SK-N-SH (cell line): ENCODE results near the gene EPHB2. TPM values are rescaled to one million over a fixed set of nuclear protein-coding genes. Genes with fewer than 3 reads are reported as not detected.

Experiments
- CTCF ChIA-PET: fragments of 300-600, 350-600 bp; formaldehyde crosslinking; extraction: SDS; loops from one replicate; lab custom pipeline; 2021; lab: Yijun Ruan, JAX
- POLR2A ChIA-PET: fragments of 350-600 bp; sonication (Branson Sonifier 250); formaldehyde crosslinking; extraction: SDS; loops from one replicate; lab custom pipeline; 2020; ENCODE audit warnings: antibody characterized with exemption, inconsistent platforms; lab: Yijun Ruan, JAX
- DNase-seq: peaks from one replicate; pipeline ENCODE4 v3.0.0; 2012
- H2AFZ ChIP-seq: fragments of 200-600 bp; sonication (generic); 2 replicates; pipeline ENCODE4 v1.8.1; 2016; ENCODE audit warnings: antibody characterized with exemption, mild to moderate bottlenecking, low read depth
- H3F3A ChIP-seq: fragments of 200-600 bp; sonication (generic); replicated peaks from 2 replicates; pipeline ENCODE3; 2016; ENCODE audit warnings: antibody characterized with exemption, mild to moderate bottlenecking; ENCODE audit not compliant: insufficient read depth
- H3K27ac ChIP-seq, 2 experiments: fragments of 200-500 bp in 1 of 2; fragments of 200-600 bp in 1 of 2; sonication (Bioruptor generic) in 1 of 2; sonication (generic), shearing (Covaris generic) in 1 of 2; 2 replicates each; pipeline versions ENCODE4 v1.5.1 to v1.6.1; 2014 to 2016; ENCODE audit warnings: low read depth in 2 of 2, inconsistent platforms in 1 of 2, low read length in 1 of 2, mild to moderate bottlenecking in 1 of 2, mixed read lengths in 1 of 2
- H3K27me3 ChIP-seq: fragments of 200-600 bp; sonication (generic), shearing (Covaris generic); 2 replicates; pipeline ENCODE4 v1.6.1; 2016; ENCODE audit warnings: mixed run types; ENCODE audit not compliant: insufficient read depth
- H3K36me3 ChIP-seq, 2 experiments: fragments of 200-500 bp in 1 of 2; fragments of 200-600 bp in 1 of 2; sonication (Bioruptor generic) in 1 of 2; sonication (generic) in 1 of 2; replicated peaks in 1 of 2; 2 replicates each; pipeline versions ENCODE3 to v1.5.1; 2014 to 2016; ENCODE audit warnings: low read length in 1 of 2, mild to moderate bottlenecking in 1 of 2; ENCODE audit not compliant: insufficient read depth in 2 of 2, control insufficient read depth in 1 of 2
- H3K4me1 ChIP-seq, 2 experiments: fragments of 200-500 bp in 1 of 2; fragments of 200-600 bp in 1 of 2; sonication (Bioruptor generic) in 1 of 2; sonication (generic), shearing (Covaris generic) in 1 of 2; 2 replicates each; pipeline versions ENCODE4 v1.5.1 to v1.6.1; 2014 to 2016; ENCODE audit warnings: low read depth in 1 of 2, low read length in 1 of 2, mixed run types in 1 of 2; ENCODE audit not compliant: insufficient read depth in 2 of 2, control insufficient read depth in 1 of 2
- H3K4me2 ChIP-seq: fragments of 200-600 bp; sonication (generic), shearing (Covaris generic); 2 replicates; pipeline ENCODE4 v1.6.1; 2017; ENCODE audit warnings: mixed run types
- H3K4me3 ChIP-seq, 2 experiments: fragments of 200-500 bp in 1 of 2; fragments of 200-600 bp in 1 of 2; sonication (Bioruptor generic) in 1 of 2; sonication (generic), shearing (Covaris generic) in 1 of 2; 2 replicates each; pipeline versions ENCODE4 v1.5.1 to v1.8.1; 2014 to 2016; ENCODE audit warnings: low read depth in 2 of 2, inconsistent platforms in 1 of 2, low read length in 1 of 2, mild to moderate bottlenecking in 1 of 2, mixed read lengths in 1 of 2, moderate library complexity in 1 of 2
- H3K79me2 ChIP-seq: fragments of 200-600 bp; sonication (generic); 2 replicates; pipeline ENCODE4 v1.8.1; 2017; ENCODE audit warnings: mild to moderate bottlenecking; ENCODE audit not compliant: insufficient read depth
- H3K9ac ChIP-seq: fragments of 200-600 bp; sonication (generic); 2 replicates; pipeline ENCODE4 v1.6.1; 2017; ENCODE audit warnings: mixed run types
- H3K9me2 ChIP-seq: fragments of 200-600 bp; sonication (generic); 2 replicates; pipeline ENCODE4 v1.6.1; 2017; ENCODE audit warnings: mixed run types
- H3K9me3 ChIP-seq: fragments of 200-600 bp; sonication (generic); 2 replicates; pipeline ENCODE4 v1.6.1; 2017; ENCODE audit warnings: mixed run types, mild to moderate bottlenecking, moderate library complexity
- H4K20me1 ChIP-seq: fragments of 200-600 bp; sonication (generic); 2 replicates; pipeline ENCODE4 v1.6.1; 2017; ENCODE audit warnings: mild to moderate bottlenecking, mixed run types; ENCODE audit not compliant: insufficient read depth
- CHD2 ChIP-seq: fragments of 150-350 bp; IDR thresholded peaks from 2 replicates; pipeline ENCODE4 v1.6.1; 2018; ENCODE audit warnings: low read length; ENCODE audit not compliant: partially characterized antibody
- ELF1 ChIP-seq: IDR thresholded peaks from 2 replicates; pipeline ENCODE4 v1.4.0; 2012
- EP300 ChIP-seq, 2 experiments: IDR thresholded peaks; 2 replicates each; pipeline versions ENCODE4 v1.4.0 to v1.6.1; 2012; ENCODE audit warnings: borderline replicate concordance in 1 of 2, low read depth in 1 of 2, low read length in 1 of 2
- FOSL2 ChIP-seq: IDR thresholded peaks from 2 replicates; pipeline ENCODE4 v1.4.0; 2012; ENCODE audit warnings: low read depth, mild to moderate bottlenecking, moderate library complexity, borderline replicate concordance
- MEF2A ChIP-seq: IDR thresholded peaks from 2 replicates; pipeline ENCODE4 v1.4.0; 2012; ENCODE audit warnings: low read depth, borderline replicate concordance
- NRF1 ChIP-seq: IDR thresholded peaks from 2 replicates; pipeline ENCODE4 v1.6.1; 2012; ENCODE audit warnings: low read depth, mild to moderate bottlenecking, low read length
- RXRA ChIP-seq: IDR thresholded peaks from 2 replicates; pipeline ENCODE4 v1.4.0; 2012; ENCODE audit warnings: low read depth, mild to moderate bottlenecking, borderline replicate concordance
- TAF1 ChIP-seq: IDR thresholded peaks from 2 replicates; pipeline ENCODE4 v1.6.1; 2012; ENCODE audit warnings: low read depth, mild to moderate bottlenecking, low read length, moderate library complexity, borderline replicate concordance
- YY1 ChIP-seq: IDR thresholded peaks from 2 replicates; pipeline ENCODE4 v1.4.0; 2012; ENCODE audit warnings: low read depth, mild to moderate bottlenecking
- WGBS: methylation state at CpG from one replicate; pipeline ENCODE4 v1.1.6; 2017; ENCODE audit warnings: low lambda C conversion rate; 5-methylcytosine and 5-hydroxymethylcytosine counted together
- polyA plus RNA-seq, 3 experiments: library from polyadenylated mRNA; depleted of rRNA; stranded (reverse); fragments of >200 nt; gene quantifications; 2 replicates each; pipeline ENCODE4 v1.2.3, GENCODE V29; 2012
- TF ChIP-seq, protein P1 (sequence below): IDR thresholded peaks from 2 replicates; pipeline ENCODE4 v1.6.1; 2012; ENCODE audit warnings: mild to moderate bottlenecking, low read depth, low read length, moderate library complexity
- TF ChIP-seq, protein P2 (sequence below): IDR thresholded peaks from 2 replicates; pipeline ENCODE4; 2012
- TF ChIP-seq, protein P3 (sequence below): IDR thresholded peaks from 2 replicates; pipeline ENCODE4 v1.4.0; 2012; ENCODE audit warnings: low read depth, borderline replicate concordance
- TF ChIP-seq, protein P4 (sequence below): fragments of 150-350 bp; IDR thresholded peaks from 2 replicates; pipeline ENCODE4 v1.6.1; 2016; ENCODE audit warnings: mild to moderate bottlenecking, low read depth, low read length
- TF ChIP-seq, protein P5 (sequence below): fragments of 200-600 bp; sonication (generic); IDR thresholded peaks from 2 replicates; pipeline ENCODE4 v1.6.1; 2017; ENCODE audit warnings: antibody characterized with exemption, mild to moderate bottlenecking, moderate library complexity

Gene EPHB2
- polyA plus RNA-seq, 1 of the 3 experiments (the other 2 are of a cell fraction) = 25.2 TPM

DNA sequence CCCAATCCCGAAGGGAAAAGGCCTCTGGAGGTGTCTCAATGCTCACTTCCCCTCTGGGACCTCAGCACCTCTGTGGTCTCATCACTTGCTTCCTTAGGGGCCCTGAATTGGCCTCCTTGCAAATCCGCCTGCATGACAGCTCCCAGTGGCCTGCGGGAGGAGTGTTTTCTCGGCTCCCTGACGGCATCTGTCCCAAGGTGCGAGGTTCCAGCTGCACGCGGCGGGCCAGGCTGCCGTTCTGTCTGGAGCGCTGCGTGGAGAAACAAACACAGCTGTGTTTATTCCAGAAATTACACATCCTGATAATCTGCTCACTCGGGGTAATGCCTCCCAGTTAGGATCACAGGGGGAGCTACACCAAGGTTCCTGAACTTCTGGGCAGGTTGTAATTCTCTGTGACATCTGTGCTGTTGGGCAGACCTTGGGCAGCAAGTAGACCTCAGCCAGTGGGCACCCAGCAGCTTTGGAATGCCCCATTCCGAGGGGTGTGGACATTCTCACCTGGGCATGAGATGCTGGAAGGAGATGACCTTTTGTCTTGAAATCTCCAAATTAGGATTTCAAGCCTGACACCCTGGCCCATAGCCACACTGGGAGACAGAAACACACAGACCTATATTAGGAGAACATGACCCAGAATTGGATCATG, 18.2 kb downstream of the EPHB2 start (continued):
- TF ChIP-seq, protein P1, sequence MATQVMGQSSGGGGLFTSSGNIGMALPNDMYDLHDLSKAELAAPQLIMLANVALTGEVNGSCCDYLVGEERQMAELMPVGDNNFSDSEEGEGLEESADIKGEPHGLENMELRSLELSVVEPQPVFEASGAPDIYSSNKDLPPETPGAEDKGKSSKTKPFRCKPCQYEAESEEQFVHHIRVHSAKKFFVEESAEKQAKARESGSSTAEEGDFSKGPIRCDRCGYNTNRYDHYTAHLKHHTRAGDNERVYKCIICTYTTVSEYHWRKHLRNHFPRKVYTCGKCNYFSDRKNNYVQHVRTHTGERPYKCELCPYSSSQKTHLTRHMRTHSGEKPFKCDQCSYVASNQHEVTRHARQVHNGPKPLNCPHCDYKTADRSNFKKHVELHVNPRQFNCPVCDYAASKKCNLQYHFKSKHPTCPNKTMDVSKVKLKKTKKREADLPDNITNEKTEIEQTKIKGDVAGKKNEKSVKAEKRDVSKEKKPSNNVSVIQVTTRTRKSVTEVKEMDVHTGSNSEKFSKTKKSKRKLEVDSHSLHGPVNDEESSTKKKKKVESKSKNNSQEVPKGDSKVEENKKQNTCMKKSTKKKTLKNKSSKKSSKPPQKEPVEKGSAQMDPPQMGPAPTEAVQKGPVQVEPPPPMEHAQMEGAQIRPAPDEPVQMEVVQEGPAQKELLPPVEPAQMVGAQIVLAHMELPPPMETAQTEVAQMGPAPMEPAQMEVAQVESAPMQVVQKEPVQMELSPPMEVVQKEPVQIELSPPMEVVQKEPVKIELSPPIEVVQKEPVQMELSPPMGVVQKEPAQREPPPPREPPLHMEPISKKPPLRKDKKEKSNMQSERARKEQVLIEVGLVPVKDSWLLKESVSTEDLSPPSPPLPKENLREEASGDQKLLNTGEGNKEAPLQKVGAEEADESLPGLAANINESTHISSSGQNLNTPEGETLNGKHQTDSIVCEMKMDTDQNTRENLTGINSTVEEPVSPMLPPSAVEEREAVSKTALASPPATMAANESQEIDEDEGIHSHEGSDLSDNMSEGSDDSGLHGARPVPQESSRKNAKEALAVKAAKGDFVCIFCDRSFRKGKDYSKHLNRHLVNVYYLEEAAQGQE = no peak
- TF ChIP-seq, protein P2, sequence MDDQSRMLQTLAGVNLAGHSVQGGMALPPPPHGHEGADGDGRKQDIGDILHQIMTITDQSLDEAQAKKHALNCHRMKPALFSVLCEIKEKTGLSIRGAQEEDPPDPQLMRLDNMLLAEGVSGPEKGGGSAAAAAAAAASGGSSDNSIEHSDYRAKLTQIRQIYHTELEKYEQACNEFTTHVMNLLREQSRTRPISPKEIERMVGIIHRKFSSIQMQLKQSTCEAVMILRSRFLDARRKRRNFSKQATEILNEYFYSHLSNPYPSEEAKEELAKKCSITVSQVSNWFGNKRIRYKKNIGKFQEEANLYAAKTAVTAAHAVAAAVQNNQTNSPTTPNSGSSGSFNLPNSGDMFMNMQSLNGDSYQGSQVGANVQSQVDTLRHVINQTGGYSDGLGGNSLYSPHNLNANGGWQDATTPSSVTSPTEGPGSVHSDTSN = no peak
- TF ChIP-seq EP300 (IDR thresholded peaks at IDR 0.05; ENCODE audit: borderline replicate concordance in 1 of 2, low read depth in 1 of 2, low read length in 1 of 2) (no peak), YY1 (no peak)

DNA sequence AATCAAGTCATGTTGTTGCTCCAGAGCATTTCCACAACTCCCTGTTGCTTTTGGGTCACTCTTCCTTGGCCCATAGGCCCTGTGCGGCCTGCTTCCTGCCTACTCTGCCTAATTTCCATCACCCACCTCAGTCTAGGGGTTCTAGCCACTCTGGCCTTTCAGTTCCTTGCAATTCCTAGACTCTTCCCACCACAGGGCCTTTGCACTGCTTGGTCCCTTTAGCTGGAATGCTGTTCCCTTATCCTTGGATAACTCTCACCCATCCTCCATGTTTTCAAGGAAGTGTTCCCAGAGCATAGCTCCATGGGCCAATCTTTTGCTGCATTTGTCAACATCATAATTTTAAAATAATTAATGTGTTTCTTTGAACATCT, 18.7 kb downstream of the EPHB2 start:
- Histone ChIP-seq H4K20me1 (peaks cover 45% of the 10 kb centered on the region), H3K27me3 (no peaks in the 10 kb centered on the region), H3K9me3 (no peaks in the 10 kb centered on the region), H3K4me3 (no peak overlapping the region), H3K4me1 (peaks cover 0 to 4% of the 10 kb centered on the region in 2 experiments; a peak in 1 of 4 replicates), H3F3A (peaks cover 1% of the 10 kb centered on the region), H3K27ac (no peak overlapping the region), H3K36me3 (no peaks in the 10 kb centered on the region), H3K9me2 (no peaks in the 10 kb centered on the region), H3K79me2 (peaks cover 84% of the 10 kb centered on the region), H3K4me2 (no peak overlapping the region), H3K9ac (no peak overlapping the region), H2AFZ (no peak overlapping the region)
- WGBS = 100% methylated on average over 1 of the region's 1 CpG
- ChIA-PET POLR2A (no interaction called here), CTCF (interaction anchor here (0.9 to 1.7 kb wide), 3 partner anchors 11 to 81 kb away, joined by 3 to 4 read pairs (median 3); no protein-coding TSS in a partner anchor)
- TF ChIP-seq, protein P3, sequence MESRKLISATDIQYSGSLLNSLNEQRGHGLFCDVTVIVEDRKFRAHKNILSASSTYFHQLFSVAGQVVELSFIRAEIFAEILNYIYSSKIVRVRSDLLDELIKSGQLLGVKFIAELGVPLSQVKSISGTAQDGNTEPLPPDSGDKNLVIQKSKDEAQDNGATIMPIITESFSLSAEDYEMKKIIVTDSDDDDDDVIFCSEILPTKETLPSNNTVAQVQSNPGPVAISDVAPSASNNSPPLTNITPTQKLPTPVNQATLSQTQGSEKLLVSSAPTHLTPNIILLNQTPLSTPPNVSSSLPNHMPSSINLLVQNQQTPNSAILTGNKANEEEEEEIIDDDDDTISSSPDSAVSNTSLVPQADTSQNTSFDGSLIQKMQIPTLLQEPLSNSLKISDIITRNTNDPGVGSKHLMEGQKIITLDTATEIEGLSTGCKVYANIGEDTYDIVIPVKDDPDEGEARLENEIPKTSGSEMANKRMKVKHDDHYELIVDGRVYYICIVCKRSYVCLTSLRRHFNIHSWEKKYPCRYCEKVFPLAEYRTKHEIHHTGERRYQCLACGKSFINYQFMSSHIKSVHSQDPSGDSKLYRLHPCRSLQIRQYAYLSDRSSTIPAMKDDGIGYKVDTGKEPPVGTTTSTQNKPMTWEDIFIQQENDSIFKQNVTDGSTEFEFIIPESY = no peak
- DNase-seq = no peak

DNA sequence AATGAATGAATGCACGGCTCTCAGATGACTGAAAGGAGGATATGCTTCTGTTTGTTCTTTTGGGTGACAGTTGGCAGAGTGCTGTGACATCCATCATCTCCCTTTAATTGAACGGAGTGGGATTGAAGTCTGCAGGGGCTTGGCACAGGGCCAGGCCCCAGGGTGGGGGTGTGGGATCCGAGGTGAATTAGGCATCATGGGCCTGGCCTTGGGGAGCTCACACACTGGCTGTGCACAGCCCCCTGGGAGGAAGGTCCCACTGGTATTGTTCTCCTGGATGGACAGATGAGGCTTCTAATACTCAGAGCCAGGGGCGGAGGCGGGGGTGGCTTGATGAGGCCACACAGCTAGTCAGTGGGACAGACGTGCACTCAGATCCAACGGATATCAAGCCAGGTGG, 19.3 kb downstream of the EPHB2 start:
- DNase-seq = no peak
- Histone ChIP-seq H3F3A (peaks cover 6% of the 10 kb centered on the region), H3K9me2 (no peaks in the 10 kb centered on the region), H3K4me3 (no peak overlapping the region), H3K27me3 (no peaks in the 10 kb centered on the region), H2AFZ (no peak overlapping the region), H3K27ac (no peak overlapping the region), H3K9ac (no peak overlapping the region), H3K79me2 (peaks cover 84% of the 10 kb centered on the region), H3K36me3 (no peaks in the 10 kb centered on the region), H3K4me2 (no peak overlapping the region), H4K20me1 (peaks cover 40% of the 10 kb centered on the region), H3K9me3 (no peaks in the 10 kb centered on the region), H3K4me1 (peaks cover 0 to 4% of the 10 kb centered on the region in 2 experiments; a peak in 1 of 4 replicates)
- whole genome bisulfite sequencing = 74% methylated on average over 4 of the region's 7 CpGs
- CTCF ChIA-PET = interaction anchor here (0.6 to 1.7 kb wide), 2 partner anchors 11 to 849 kb away, joined by 3 read pairs; no protein-coding TSS in a partner anchor
- POLR2A ChIA-PET = no interaction called here
- TF ChIP-seq ELF1 (no peak), MEF2A (no peak), FOSL2 (no peak), CHD2 (no peak), NRF1 (no peak), YY1 (no peak), EP300 (IDR thresholded peaks at IDR 0.05; ENCODE audit: borderline replicate concordance in 1 of 2, low read depth in 1 of 2, low read length in 1 of 2) (no peak), RXRA (no peak), TAF1 (no peak)
- TF ChIP-seq, protein P4, sequence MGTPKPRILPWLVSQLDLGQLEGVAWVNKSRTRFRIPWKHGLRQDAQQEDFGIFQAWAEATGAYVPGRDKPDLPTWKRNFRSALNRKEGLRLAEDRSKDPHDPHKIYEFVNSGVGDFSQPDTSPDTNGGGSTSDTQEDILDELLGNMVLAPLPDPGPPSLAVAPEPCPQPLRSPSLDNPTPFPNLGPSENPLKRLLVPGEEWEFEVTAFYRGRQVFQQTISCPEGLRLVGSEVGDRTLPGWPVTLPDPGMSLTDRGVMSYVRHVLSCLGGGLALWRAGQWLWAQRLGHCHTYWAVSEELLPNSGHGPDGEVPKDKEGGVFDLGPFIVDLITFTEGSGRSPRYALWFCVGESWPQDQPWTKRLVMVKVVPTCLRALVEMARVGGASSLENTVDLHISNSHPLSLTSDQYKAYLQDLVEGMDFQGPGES = no peak
- TF ChIP-seq, protein P5, sequence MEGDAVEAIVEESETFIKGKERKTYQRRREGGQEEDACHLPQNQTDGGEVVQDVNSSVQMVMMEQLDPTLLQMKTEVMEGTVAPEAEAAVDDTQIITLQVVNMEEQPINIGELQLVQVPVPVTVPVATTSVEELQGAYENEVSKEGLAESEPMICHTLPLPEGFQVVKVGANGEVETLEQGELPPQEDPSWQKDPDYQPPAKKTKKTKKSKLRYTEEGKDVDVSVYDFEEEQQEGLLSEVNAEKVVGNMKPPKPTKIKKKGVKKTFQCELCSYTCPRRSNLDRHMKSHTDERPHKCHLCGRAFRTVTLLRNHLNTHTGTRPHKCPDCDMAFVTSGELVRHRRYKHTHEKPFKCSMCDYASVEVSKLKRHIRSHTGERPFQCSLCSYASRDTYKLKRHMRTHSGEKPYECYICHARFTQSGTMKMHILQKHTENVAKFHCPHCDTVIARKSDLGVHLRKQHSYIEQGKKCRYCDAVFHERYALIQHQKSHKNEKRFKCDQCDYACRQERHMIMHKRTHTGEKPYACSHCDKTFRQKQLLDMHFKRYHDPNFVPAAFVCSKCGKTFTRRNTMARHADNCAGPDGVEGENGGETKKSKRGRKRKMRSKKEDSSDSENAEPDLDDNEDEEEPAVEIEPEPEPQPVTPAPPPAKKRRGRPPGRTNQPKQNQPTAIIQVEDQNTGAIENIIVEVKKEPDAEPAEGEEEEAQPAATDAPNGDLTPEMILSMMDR = no peak
